Measurements from ENCODE around the gene SLC9A9. TPM values are rescaled to one million over a fixed set of nuclear protein-coding genes. Genes with fewer than 3 reads are reported as not detected.

The SLC9A9 gene
- total RNA-seq, 1 donor from 2014 or later = 9.3 TPM

DNA sequence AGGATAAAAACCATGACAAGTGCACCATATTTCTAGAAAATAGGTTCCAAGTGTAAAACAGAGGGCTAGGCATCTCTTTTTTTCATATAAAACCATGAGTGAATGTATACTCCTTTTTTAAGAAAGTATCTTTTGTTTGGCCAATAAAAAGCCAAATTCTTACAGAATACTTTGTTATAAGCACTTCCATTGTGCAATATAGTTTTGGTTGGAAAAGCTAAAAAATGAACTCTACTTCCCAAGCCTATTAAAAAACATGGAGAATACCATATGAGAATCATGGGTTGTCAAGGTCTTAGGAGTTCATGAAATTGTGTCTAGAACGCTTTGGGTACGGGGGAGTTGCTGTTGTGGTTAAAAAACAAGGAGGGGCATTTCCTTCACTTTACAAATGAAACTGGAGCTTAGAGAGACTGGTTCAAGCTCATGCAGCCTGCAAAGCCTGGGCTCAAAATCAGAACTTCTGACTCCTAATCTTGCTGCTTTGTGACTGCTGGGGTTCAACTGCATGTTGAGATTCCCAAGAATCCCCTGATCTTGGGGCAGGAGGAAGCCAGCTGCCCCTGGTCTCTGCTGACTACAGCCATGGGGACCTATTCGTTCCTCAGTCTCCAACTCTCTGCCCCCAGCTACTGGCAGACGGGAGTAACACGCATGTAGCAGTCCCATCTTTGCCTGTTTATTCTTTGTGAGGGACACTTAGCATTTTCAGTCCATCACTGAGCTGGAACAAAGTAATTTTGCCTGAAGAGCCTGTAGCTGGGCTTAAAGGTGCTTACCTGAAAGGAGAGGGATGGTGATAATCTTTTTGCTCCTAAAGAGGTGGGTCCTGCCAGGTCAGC is 499.6 kb downstream of the SLC9A9 start:
- intact Hi-C loops (cut with DNase I) = no loop called here
- DNase-seq (ENCODE audit: missing footprints) (no peak), ATAC-seq (no peak)

DNA sequence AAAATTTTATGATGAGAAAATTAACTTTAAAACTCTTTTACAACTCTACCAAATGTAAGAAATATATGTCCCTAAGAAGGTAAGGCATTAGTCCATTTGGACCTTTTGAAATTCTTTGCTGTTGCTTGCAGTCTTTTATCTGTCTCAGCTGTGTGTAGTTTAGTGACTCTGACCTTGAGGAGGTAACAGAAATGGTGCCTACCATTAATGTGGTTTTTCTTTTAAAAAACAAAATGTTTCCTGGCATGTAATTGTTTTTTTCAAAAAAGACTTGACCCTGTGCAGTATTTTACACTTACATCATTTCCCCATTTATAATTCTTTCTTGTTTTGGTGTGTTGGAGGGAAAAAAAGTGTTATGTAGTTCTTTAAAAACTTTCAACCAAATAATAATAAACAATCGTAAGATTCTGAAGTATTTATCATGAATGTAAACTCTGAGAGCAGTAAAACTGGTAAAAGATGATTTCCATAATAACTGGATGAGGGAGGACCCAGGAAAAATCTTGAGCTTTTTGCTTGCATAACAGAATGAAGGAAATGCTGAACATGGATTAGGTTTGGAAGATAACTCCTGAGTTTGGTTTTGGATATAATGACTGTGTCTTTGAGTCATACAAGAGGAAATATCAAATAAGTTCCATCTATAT is 503.6 kb downstream of the SLC9A9 start:
- intact Hi-C loops (cut with DNase I) = no loop called here
- ATAC-seq (no peak), DNase-seq (ENCODE audit: missing footprints) (no peak)

DNA sequence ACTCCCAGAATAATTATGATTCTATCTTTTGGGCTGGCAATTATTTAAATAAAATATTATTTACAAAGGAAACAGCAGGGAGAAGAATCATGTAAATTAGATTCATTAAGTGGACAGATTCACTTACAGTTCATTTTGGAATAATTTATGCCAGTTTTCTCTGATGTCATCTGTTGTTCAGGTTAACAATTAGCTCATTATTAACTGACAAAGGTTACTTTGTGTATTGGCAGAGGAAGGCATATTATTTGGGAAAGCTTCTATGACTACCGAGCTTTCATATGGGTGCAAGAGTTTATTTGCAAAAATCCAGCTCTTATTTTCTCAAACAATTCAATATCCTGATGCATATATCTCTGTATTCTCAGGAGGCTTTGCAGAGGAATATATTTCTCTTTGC is 504.3 kb downstream of the SLC9A9 start:
- ATAC-seq = no peak
- intact Hi-C loops (cut with DNase I) = no loop called here
- no peak for DNase-seq (ENCODE audit: missing footprints)

DNA sequence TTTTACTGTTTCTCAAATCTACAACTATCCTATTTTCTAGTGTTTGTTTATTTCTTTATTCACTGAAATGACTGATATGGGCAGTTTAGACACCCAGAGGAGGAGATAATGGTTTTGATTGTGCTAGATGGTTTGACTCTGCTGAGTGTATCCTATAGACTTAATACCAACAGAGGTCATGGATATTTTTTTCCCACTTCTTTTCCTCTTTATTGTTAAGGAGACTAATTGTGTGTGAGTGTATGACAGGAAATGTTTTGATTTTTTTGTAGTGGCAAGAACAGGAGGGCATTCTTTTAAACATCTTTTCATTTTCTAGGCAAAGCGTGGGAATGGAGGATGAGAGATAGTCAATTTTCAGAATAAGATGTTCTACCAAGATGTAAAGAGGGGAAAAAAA is 505.2 kb downstream of the SLC9A9 start:
- DNase-seq (ENCODE audit: missing footprints) (no peak), ATAC-seq (no peak)
- intact Hi-C loops (cut with DNase I) = no loop called here

DNA sequence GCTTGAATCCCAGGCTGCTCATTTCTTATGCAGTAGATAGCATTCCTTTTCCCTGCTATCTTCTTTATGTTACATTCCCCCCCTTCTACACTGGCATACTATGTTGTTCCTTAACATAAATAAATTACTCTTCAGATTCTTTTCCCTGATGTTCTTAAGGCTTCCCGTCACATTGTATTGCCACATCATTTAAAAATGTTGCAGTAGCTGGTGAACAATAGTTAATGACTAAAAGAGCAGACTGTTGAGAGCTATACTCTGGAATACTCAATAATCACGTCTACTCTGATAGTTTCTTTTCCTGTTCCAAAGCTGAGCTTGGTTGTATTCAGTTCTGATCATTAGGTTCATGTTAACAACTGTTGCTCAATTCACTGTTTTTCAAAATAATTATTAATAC is 508.8 kb downstream of the SLC9A9 start:
- ATAC-seq (no peak), DNase-seq (ENCODE audit: missing footprints) (no peak)
- intact Hi-C loops (cut with DNase I) = no loop called here

DNA sequence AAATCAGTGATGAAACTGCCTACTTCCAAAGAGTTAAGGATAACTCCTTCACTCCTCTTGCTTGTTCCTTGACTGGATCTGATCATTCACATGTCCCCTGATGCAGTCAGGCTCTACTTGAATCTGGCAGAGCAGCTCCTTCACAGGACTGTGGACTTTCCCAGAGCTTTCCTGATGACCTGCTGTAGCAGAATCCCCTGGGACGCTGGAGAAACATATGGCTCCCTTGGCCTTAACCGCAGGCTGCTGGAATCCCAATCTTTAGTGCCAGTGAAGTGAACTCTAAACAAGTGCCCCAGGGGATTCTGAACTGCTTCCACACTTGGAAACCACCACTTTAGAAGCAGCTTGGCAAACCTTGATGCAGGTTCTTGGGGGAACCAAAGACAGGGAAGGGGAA is 510.9 kb downstream of the SLC9A9 start:
- ATAC-seq (no peak), DNase-seq (ENCODE audit: missing footprints) (no peak)
- intact Hi-C loops (cut with DNase I) = no loop called here

DNA sequence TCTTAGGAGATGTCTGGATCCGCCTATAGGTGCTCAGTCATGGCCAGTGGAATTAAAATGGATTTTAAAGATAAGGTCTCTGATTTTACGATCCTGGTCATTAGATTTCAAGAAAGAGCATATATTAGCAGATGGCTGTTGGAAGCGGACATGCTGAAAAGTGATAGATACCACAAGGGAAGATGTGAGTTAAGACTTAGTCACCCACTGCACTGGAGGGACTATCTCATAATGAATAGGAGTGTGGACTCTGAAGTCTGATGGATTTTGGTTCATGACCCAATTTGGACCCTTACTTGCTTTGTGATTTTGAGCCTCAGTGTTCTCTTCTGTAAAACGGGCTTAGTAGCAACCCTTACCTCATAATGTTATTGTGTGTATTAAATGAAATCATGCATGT is 514.0 kb downstream of the SLC9A9 start:
- DNase-seq (ENCODE audit: missing footprints) = no peak
- intact Hi-C loops (cut with DNase I) = no loop called here
- no peak for ATAC-seq

DNA sequence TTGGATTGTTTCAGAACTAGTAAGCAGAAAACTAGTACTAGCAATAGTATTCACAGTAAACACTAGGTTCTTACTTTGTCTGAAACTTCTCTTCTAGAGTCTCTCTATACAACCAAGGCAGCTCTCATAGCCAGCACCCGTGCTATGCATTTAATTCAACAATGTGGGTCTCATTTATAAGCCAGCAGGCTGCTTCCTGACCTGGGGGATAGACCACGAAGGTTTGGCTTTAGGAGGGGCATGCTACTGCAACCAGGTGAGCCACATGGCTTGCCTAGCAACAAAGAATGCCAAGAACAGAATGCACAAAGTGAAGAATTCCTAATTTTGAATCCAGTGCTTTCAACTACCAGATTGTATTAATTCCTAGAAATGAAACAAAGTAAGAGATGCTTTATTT is 514.9 kb downstream of the SLC9A9 start:
- no peak for ATAC-seq
- intact Hi-C loops (cut with DNase I) = no loop called here
- DNase-seq (ENCODE audit: missing footprints) = no peak

DNA sequence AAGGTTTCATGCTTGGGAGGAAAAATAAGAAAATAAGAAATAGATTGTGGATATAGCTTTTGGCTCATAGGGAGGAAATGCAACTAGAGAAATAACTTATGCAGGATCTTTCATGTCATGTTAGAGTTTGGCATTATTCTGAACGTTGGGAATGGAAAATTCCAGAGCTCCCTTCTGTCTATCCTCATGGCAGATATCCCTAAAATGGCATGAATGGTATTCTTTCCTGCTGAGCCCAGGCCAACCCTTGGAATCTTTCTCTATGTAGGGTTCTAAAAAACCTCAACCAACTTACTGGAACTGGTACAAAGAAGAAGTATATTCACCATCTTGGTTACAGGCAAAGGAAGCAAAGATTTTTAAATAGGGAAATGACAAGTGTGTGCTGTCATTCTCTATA is 516.2 kb downstream of the SLC9A9 start:
- intact Hi-C loops (cut with DNase I) = no loop called here
- ATAC-seq (no peak), DNase-seq (ENCODE audit: missing footprints) (no peak)

DNA sequence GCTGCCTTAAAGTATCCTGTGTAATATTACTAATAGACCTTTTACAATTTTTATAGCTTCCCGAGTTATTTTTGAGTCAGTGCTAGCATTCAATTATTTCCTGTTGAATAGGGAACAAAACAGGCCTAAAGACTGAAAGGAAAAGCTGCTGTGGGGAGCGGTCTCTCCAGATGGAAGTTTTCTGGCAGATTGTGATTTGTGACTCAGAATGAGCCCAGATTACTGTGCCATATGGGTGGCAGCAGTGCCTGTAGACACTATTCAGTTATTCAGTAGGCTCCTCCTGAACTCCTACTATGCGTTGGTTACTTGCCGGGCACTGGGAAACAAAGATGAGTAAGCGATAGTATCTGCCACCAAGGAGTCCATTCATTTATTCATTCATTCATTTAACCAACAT is 516.9 kb downstream of the SLC9A9 start:
- DNase-seq (ENCODE audit: missing footprints) = no peak
- no peak for ATAC-seq
- intact Hi-C loops (cut with DNase I) = no loop called here

DNA sequence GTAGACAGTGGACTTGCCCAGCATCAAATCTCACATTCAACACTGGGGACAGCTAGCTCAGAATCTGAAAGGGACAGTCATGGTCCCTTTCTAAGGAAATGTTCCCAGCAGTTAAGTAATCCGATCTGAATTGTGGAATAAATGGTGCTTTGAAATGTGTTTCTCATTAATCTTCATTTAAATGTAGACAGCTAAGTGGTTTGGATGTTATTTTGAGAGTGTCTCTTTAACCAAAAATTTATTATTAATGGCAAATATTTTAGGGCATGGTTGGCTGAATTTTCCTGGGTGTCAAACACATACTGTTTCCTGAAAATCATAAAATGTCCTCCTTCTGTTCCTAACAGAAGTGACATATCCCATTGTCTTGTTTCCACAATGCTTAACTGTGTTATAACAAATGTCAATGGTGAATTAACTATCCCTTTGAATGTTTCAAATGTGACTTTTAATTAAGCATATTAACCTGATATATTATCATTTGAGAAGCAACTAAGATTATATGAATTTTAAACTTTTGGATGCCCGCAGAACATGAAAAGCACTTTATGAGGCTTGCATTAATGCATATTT is 517.9 kb downstream of the SLC9A9 start:
- DNase-seq (ENCODE audit: missing footprints) = no peak
- ATAC-seq = no peak
- intact Hi-C loops (cut with DNase I) = no loop called here

DNA sequence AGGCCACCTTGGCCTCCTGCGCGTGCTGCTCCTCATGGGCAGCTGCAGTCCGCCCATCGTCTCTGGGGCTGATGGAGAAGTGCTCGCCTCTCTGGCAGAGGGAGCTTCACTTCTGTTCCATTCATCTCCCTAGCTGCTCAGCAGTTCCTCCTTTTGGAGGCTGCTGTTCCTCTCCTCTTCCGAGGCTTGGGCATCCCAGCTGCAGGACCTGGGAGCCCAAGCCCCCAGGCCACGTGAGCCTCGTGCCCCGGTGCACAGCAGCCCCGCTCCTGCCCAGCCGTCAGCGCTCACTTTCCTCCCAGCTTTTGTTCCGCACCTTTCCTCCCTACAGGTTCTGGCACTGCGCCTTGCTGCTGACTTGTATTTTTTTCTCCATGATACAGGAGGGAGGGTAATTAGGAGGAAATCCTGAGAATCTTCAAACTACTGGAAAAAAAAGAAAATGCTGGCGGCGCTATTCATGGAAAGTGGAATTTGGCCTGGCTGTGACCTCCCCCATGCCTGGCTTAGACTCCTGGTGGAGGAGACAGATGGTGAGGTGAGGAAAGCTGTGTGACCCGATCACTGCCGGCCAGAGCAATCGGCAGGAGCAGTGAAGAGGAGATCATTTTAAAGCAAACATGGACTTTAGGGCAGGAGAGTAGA is 518.6 kb downstream of the SLC9A9 start:
- intact Hi-C loops (cut with DNase I) = no loop called here
- ATAC-seq (no peak), DNase-seq (ENCODE audit: missing footprints) (no peak)

DNA sequence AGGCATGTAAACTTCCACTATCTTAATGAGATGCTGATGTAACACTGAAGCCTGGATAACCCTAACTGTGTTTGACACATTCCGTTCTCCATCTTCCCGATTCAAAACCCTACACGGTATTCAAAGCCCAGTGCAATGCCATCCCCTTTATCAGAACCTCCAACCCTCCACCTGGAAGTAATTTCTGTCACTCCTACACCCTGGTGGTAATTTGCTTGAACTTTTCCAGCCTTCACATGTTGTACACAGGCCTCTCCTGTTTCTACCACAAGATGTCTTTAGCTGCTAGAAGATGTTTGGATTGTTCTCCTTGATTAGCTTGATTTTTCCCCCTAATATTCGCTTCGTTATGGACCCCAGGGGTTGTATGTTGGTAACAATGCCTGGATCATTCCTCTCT is 519.8 kb downstream of the SLC9A9 start:
- intact Hi-C loops (cut with DNase I) = no loop called here
- no peak for ATAC-seq
- DNase-seq (ENCODE audit: missing footprints) = no peak

DNA sequence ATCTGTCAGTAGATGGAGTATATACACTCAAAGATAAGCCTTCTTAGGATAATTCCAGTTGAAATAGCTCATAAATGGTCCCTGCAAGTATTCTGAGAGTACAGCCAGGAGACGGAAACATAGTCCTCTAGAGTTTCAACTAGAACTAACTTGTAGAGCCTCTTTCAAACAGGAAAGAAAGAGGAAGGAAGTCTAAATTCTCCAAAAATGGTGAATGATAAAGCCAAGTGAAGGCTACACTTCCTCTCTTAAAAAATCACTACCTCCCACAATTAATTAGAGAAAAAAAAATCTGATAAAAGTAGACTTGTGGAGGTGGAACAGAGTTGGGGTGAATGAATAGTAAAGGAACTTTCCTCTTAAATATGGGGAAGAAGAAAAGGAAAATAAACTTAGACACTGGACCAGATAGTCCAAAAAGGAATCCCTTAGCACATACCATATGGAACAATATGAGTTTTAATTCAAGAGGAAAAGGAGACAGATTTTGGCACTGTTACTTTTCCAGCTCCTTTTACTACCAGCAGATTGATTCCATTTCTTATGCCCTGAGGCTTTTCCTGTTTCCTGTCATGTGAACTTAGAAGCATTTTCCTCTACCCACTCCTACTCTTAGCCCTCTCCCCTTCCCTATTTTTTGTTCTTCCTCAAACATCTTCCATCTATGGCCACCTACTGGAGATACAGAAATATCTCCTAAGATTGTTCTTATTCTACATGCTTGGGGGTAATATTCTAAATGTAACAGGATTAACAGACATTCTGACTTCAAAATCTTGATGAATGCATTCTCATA is 521.1 kb downstream of the SLC9A9 start:
- intact Hi-C loops (cut with DNase I) = no loop called here

DNA sequence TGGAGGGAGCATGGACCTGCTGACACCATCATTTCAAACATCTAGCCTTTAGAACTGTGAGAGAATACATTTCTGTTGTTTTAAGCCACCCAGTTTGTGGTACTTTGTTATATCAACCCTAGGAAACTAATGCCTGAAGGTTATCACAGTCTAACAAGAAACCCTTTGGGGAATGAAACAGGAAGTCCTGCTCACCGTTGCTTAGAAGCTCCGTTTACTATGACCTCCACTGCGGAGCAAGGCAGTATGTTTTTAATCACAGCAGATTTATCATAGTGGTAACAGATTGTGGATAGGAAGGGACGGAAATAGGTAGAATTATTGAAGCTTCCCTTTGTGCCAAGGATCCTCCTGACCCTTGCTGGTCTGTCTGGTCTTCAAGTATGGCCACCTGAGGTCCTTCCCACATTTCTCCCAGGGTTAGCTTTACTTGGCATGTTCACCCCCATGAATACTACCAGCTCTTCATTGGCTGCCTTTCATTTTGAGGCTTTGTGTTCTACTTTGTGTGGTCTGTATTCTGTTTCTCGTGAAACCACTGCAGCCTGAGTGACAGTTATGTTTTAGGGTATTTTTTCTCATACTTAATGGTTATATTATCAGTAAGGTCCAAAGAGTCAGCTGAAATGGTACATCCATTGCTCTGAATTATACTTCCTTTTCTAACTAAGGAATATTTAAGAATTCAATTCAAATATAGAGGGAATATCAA is 527.1 kb downstream of the SLC9A9 start:
- intact Hi-C loops (cut with DNase I) = no loop called here
- DNase-seq (ENCODE audit: missing footprints) = no peak
- ATAC-seq = no peak

More for the DNA sequence above, 521.1 kb downstream of the SLC9A9 start:
- DNase-seq (ENCODE audit: missing footprints) (no peak), ATAC-seq (no peak)

DNA sequence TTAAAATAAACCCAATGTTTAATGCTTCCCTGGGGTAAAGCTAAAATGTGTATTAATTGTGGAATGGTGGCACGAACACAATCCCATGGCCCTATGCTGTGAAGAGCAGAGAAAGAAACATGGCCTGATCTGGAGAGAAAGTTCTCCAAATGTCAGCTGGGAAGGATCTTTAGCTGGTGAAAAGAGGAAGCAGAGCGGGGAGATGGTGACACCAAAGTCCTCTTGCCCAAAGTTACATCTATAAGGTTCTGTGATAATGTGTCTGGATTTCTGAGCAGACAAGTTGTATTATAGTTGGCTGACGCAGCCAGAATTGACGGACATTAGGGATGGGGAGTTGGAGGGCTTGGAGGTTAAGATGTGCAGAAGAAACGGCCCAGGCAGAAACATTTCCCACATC is 532.5 kb downstream of the SLC9A9 start:
- intact Hi-C loops (cut with DNase I) = no loop called here
- ATAC-seq = no peak
- no peak for DNase-seq (ENCODE audit: missing footprints)

DNA sequence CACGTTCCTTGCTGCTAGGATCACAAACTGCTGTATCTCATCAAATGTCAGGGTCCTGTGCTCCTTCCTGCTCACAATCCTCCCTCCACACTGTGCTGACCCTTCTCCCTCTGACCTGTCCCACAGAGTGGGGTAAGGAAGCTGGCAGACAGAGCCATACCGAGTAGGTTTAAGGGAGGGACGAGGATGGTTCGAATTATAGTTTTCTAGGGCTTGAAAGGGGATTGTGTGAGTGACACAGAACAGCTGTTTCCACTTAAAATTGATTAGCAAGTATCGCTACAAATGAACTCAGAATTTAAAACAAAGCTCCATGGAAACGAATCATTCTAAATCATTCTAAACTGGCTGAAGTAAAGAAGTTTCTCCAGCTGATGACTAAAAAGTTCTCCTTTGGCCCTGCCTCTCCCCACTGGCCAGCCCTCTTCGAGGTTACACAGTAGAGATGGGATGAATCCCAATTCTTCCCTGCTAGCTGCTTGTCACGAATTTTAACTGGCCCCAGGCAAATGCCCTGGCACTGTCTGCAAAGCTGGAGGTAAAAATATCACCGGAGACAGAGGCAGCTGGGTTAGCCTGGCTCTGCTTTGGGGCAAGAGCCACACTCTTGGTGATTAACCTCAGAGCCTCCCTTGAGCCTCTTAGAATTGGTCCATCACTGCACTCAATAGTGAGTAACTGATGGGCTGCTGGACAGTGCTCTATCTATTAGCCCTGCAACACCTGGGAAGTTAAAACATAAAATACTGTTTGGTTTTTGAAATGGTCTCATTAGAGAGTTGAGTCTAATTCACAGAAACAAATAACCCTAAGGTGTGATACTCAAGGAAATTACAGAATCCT is 533.8 kb downstream of the SLC9A9 start:
- no peak for ATAC-seq
- intact Hi-C loops (cut with DNase I) = no loop called here

DNA sequence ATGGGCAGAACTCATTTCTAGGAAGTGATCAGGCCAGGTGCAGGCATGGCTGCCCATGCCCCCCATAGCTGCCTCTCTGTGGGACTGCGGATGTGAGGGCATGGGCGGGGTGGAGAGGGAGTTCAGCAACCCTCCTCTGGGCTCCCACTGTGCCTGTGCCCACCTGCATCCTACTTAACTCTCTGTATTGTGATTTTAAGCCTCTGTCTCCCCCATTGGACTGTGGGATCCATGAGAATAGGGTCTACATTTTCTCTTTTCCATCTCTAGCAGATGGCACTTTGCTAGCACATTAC is 534.4 kb downstream of the SLC9A9 start:
- DNase-seq (ENCODE audit: missing footprints) (no peak), ATAC-seq (no peak)
- intact Hi-C loops (cut with DNase I) = no loop called here

More for the DNA sequence above, 533.8 kb downstream of the SLC9A9 start:
- DNase-seq (ENCODE audit: missing footprints) = no peak
